ENCODE results near the gene SEMA4F.

GRCh38 chr2:74708296-74708695 lies 54.2 kb downstream of the SEMA4F start:
- TF ChIP-seq CTCF (IDR thresholded peaks at IDR 0.05) (no peak), POLR2A (IDR thresholded peaks at IDR 0.05) (no peak), POLR2AphosphoS5 (IDR thresholded peaks at IDR 0.05) (no peak), EP300 (IDR thresholded peaks at IDR 0.05) (no peak)

Data from gastroesophageal sphincter (tissue), 3 donors.